Measurements from ENCODE around the gene CHAT. TPM values are rescaled to one million over a fixed set of nuclear protein-coding genes. Genes with fewer than 3 reads are reported as not detected.

Gene CHAT
- total and polyA plus RNA-seq, 12 donors, result not detected

DNA sequence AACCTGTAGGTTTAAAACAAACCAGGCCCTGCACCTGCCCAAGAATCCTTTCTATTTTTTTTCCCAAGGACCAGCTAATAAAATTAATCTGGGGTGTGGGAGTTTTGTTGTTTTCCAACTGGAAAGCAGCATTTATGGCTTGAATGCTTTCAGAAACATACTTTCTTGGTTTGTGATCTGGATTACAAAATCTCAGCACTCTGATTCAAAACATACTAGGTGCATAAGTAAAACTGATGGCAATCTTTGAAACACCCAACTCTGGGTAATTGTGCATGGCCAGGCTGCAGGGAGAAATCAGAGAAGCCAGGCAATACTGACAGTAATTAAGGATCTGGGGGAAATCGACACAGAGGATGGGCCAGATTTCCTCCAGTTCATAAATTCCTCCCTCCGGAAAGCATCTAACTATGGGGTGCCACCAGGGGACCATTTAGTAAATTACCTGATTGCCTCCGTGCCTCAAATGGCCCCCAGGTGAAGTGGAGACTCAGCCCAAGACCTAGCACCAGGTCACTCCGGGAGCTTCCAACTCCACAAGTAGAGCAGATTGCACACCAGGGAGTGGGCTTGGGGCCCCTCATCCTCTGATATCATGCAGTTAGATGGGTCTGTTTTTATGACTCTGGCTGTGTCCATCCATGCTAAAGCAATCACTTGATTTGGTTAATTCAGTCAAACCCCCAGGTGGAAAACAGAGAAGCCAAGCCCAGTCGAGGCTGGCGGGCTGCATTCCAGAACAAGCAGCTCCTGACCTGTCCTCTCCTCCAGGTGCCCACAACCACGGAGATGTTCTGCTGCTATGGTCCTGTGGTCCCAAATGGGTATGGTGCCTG, 50.4 kb downstream of the CHAT start:
- TF ChIP-seq CTCF (IDR thresholded peaks at IDR 0.05), result no peak
- Histone ChIP-seq H3K27ac (no peak overlapping the region), H3K27me3 (peaks cover 0 to 11% (median 0%) of the 10 kb centered on the region in 7 donors), H3K4me1 (no peaks in the 10 kb centered on the region), H3K36me3 (no peaks in the 10 kb centered on the region), H3K9me3 (peaks cover 0 to 17% (median 2%) of the 10 kb centered on the region in 11 donors), H3K4me3 (no peak overlapping the region)
- ATAC-seq (no peak), DNase-seq (no peak)
- 78 to 87% methylated on average over 7 of the region's 7 CpGs for WGBS, 2 donors
- intact Hi-C loops (cut with DNase I), result no loop called here

- H3K4me1 ChIP-seq, result no peaks in the 10 kb centered on the region
- ATAC-seq (no peak), DNase-seq (no peak)
- WGBS, 2 donors, result 76% methylated on average over 4 of the region's 4 CpGs
- peaks cover 0 to 11% (median 0%) of the 10 kb centered on the region in 7 donors for H3K27me3 ChIP-seq
- H3K9me3 ChIP-seq, result peaks cover 0 to 10% (median 0%) of the 10 kb centered on the region in 11 donors
- H3K4me3 ChIP-seq, result no peak overlapping the region
- intact Hi-C loops (cut with DNase I), result no loop called here
- no peaks in the 10 kb centered on the region for H3K36me3 ChIP-seq
- no peak for TF ChIP-seq CTCF (IDR thresholded peaks at IDR 0.05)
- H3K27ac ChIP-seq, result no peak overlapping the region
These were observed 51.1 kb downstream of the CHAT start for GRCh38 chr10:49664842-49665355.

GRCh38 chr10:49666054-49666615, 52.3 kb downstream of the CHAT start:
- H3K27me3 ChIP-seq, result peaks cover 0 to 15% (median 6%) of the 10 kb centered on the region in 7 donors
- H3K4me3 ChIP-seq, result no peak overlapping the region
- no peak overlapping the region for H3K27ac ChIP-seq
- 50 to 51% methylated on average over 2 of the region's 2 CpGs for WGBS, 2 donors
- DNase-seq, result no peak
- no peaks in the 10 kb centered on the region for H3K36me3 ChIP-seq
- TF ChIP-seq CTCF (IDR thresholded peaks at IDR 0.05), result no peak
- H3K4me1 ChIP-seq, result no peaks in the 10 kb centered on the region
- ATAC-seq, result no peak
- H3K9me3 ChIP-seq, result peaks cover 0 to 5% (median 0%) of the 10 kb centered on the region in 11 donors
- intact Hi-C loops (cut with DNase I), result no loop called here

DNA sequence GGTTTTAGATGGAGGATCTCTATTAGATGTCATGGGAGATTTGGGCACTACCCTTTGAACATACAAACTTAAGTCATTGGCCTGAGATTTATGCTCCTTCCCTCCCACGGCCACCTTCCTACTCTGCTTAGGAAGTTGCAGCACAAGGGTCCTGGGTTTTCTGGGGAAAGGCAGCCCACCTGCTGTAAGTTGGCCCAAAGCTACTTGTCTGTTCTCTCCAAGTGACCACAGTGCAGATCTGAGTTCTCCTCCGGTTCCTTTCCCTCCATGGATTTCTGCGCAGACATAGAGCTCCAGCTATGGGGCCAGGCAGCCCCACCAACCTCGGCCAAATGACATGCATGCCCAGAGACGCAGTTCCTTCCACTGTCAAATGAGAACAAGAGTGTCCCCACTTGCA, 52.8 kb downstream of the CHAT start:
- intact Hi-C loops (cut with DNase I), result no loop called here
- Histone ChIP-seq H3K27ac (no peak overlapping the region), H3K4me3 (no peak overlapping the region), H3K36me3 (no peaks in the 10 kb centered on the region), H3K9me3 (peaks cover 0 to 7% (median 0%) of the 10 kb centered on the region in 11 donors), H3K4me1 (no peaks in the 10 kb centered on the region), H3K27me3 (peaks cover 0 to 15% (median 9%) of the 10 kb centered on the region in 7 donors)
- ATAC-seq (no peak), DNase-seq (no peak)
- TF ChIP-seq CTCF (IDR thresholded peaks at IDR 0.05), result no peak
- WGBS, 2 donors, result 85 to 88% methylated on average over 5 of the region's 5 CpGs
